Fibroblast of skin of left quadriceps (primary cell): ENCODE measurements around the gene SPG7.
A peak's percentile ranks its signal among the peaks of the same experiment; 100 is the strongest.
"Not testable (repeated sequence)": the region's sequence is repeated elsewhere in the genome, so short reads cannot be mapped to it uniquely, and the experiment has no call there.

ENCODE experiments used
- DNase-seq, 2 experiments: peaks; one replicate each; pipeline ENCODE4 v3.0.0-alpha.2; 2013; ENCODE audit warnings: low read depth in 2 of 2

Gene SPG7

DNA sequence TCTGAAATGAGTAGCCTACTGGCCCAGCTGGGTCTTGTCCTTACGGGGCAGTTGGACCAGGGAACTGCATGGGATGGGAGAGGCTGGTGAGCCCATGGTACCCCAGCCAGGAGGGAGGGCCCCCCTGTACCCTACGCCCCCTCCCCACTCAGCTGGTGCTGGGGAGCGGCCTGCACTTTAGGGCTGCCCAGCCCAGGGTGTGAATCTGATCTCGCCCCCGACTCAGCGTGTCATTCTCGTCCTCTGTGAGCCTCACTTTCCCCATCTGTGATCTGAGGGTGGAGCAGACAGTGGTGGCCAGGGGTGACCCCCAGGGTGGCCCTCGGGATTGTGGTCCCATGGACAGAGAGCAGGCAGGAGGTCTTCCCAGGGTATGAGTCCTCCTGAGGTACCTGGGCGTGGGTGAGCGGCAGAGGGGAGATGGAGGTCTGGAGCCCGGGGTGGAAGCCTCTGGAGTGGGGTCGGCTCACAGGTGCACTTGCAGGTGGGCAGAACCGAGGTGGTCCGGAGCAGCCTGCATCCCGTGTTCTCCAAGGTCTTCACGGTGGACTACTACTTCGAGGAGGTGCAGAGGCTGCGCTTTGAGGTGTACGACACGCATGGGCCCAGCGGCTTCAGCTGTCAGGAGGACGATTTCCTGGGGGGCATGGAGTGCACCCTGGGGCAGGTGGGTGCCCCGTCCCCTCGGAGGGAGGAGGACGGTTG lies 69.0 kb downstream of the SPG7 start:
- DNase-seq = no peak

DNA sequence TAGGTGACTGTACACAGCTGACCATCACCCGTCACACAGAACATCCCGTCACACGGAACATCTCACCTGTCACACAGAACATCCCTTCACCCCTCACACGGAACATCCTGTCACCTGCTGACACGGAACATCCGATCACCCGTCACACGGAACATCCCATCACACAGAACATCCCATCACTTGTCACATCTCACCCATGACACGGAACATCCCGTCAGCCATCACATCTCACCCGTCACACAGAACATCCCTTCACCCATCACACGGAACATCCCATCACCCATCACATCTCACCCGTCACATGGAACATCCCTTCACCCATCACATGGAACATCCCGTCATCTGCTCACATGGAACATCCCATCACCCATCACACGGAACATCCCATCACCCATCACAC lies 71.1 kb downstream of the SPG7 start:
- DNase-seq = no peak

DNA sequence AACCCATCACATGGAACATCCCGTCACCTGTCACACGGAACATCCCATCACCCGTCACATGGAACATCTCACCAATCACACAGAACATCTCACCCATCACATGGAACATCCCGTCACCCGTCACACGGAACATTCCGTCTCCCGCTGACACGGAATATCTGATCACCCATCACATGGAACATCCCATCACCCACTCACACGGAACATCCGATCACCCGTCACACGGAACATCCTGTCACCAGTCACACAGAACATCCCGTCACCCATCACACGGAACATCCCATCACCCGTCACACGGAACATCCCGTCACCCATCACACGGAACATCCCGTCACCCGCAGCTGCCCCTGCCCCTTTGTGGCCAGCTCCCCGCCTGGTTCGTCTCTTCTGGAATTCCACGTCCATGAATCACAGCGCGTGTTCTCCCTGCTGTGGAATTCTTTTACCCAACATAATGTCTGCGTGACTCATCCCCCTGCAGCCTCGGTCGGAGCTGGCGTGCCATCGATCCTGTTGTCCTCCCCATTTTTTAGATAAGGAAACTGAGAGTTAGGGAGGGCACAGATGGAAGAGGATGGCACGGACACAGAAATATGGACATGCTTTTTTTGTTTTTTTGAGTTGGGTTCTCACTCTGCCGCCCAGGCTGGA lies 73.0 kb downstream of the SPG7 start:
- peak; percentile 91 to 93 for DNase-seq

DNA sequence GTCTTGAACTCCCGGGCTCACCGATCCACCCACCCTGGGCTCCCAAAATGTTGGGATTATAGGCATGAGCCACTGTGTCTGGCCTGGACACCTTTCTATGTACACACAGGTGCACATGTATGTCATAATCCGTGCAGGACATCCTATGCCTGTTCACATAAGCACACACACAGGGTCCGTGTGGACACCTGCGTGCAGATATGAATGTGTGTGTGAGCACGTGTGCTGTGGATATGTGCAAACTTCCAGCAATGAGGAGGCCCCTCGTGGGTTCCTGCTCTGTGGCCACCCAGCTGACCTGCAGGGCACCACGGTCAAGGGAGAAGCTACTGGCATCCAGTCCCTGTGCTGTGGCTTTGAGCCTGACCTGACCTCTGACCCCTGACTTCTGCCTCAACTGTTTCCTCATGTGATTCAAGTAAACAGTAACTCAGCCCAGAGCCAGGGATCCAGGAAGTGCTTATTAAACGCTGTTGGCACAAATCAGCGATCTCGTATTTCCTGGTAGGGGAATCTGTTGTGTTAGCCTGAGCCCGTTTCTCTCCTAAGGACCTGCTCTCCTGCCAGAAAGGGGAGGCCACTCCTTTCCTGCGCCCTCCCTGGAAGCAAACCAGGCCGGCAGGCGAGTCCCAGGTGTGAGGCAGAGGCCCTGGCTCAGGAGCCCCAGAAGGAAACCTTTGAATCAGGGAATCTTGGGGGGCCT lies 73.8 kb downstream of the SPG7 start:
- no peak for DNase-seq

DNA sequence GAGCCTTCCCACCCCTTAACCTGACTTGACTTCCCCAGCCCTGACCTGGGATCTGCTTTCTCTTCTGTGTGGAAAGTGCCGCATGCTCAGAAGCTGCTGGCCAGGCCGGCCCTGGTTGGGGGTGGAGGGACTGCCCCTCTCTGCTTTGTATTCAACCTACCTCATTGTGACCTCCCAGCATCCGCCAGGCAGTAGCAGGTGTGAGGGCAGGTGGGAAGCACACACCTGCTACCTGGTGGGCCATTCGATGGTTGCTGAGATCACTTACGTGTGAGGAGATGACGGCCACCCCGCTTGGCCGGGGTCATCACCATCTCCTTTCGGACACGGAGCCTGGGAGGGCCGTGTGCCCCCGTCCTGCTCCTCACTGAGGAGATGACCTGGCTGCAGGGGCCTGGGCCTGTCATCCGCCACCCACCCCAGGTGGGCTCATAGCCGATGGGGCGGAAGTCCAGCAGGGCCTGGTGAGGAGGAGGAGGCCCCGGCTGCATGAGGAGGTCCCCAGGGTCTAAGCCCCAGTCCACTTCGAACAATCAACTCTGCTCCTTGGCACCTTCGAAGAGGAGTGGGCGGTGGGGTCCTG lies 74.5 kb downstream of the SPG7 start:
- no peak for DNase-seq

DNA sequence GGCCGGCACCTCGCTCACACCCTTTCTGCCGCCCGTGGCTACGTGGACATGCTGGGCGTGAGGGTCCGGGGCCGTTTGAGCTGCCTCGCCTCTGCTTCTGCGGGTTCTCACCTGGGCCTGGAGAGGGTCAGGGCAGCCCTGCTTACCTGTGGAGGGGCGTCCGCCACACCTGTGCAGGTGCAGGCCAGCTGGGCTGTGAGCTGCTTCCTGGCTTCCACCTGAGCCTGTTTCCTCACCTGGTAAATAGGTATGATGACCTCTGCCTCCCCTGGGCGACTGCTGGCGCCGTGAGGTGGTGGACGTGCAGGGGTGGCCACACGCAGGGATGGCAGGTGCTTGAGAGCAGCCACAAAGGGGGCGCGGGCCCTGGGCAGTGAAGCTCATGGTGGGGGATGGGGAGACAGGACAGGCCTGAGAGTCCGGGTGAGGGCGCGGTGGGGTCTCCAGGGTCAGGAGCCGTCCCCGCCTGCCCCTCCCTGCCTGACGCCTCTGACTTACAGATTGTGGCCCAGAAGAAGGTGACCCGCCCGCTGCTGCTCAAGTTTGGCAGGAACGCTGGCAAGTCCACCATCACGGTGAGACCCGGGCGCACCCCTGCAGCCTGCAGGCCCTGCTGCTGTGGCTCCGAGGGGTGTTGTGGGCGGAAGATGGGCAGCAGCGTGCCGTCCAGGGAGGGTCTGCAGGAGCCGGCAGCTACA lies 75.1 kb downstream of the SPG7 start:
- DNase-seq = no peak

DNA sequence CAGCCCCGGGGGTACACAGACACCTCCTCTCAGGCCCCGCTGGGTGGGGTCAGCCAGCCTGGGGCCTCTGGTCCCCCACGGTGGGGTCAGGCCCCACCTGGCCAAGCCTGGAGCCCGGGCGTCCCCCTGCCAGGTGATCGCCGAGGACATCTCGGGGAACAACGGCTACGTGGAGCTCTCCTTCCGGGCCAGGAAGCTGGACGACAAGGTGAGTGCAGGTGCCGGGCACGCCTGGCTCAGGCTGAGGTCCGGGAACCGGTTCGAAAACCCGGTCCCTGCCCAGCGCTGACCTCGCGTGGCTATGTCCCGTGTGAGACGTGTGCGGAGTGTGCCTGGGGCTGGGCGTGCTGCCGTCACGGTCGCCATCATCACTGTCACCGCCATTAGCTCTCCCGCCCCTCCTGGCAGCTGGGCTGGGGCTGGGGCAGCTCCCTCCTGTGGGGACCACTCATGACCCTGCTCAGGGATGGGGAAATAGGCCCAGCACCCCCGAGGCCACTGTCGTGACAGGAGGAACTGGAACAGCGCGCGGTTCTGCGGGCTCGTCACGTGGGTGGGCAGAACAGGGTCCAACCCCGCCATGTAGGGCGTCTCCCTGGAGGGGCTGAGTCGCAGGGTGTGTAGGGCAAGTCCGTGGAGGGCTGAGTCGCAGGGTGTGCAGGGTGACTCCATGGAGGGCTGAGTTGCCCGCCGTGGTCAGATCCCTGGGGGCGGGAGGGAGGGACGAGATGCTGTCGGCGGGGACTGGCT lies 75.9 kb downstream of the SPG7 start:
- no peak for DNase-seq

DNA sequence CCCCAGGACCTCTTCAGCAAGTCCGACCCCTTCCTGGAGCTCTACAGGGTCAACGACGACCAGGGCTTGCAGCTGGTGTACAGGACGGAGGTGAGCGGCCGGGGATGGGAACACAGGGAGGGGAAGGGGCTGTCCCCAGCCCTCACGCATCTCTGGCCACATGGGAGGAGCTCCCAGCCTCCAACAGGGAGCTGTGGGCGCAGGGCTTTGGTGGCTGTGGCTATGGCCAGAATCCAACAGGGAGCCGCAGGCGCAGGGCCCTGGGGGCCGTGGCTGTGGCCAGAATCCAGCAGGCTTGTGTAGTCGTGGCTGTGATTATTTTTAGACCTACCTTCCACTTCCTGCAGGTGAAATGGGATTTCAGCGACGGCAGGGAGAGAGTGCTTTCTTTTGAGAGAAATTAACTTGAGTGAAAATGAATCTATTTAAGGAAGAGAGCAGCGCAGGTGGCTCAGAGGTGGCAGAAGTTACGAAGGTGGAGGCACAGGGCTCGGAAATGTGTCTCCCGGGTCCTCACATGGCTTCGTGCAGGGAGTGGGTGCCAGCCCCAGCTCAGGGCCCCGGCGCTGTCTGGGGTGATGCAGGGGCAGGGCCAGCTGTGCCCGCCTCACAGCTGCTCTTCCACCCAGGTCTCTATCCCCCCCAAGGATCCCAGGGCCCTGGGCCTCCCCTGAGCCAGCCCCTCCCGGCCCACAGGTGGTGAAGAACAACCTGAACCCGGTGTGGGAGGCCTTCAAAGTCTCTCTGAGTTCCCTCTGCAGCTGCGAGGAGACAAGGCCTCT lies 76.8 kb downstream of the SPG7 start:
- no peak for DNase-seq

DNA sequence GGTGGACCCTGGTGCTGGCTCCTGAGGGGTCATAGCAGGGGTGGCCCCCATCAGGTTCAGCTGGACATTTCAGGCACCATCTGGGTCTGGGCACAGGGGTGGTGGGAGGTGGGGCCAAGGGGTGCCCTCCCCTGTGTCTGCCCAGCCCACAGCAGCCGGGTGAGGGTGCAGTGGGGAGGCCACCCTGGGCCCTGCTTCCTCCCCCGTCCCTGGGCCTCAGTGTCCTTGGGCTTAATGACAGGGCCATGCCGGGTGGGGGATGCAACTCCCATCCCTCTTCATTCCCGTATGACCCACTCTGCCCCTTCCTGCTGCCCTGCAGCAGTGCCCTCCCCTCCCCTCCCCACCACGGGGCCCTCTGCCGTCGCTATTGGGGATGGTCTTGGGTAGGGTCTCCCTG lies 78.0 kb downstream of the SPG7 start:
- DNase-seq = no peak

DNA sequence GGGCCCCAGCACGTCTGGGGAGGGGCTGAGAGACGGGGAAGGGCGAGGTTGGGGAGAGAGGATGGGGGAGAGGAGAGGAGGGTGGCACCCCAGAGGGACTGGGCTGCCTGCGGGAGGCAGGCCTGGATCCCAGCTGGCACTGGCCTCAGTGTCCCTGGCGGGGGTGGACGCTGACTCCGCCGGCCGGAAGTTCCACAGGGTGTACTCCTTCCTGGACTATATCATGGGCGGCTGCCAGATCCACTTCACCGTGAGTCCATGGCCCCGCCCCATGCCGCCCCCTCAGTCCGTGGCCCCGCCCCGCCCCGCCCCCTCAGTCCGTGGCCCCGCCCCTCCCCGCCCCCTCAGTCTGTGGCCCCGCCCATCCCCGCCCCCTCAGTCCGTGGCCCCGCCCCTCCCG lies 78.7 kb downstream of the SPG7 start:
- DNase-seq = no peak

DNA sequence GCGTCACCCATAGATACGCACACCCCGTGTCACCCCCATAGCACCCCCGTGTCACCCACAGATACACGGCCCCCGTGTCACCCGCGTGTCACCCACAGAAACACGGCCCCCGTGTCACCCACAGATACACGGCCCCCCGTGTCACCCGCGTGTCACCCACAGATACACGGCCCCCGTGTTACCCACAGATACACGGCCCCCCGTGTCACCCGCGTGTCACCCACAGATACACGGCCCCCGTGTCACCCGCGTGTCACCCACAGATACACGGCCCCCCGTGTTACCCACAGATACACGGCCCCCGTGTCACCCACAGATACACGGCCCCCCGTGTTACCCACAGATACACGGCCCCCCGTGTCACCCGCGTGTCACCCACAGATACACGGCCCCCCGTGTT lies 79.5 kb downstream of the SPG7 start:
- not testable (repeated sequence) for DNase-seq

DNA sequence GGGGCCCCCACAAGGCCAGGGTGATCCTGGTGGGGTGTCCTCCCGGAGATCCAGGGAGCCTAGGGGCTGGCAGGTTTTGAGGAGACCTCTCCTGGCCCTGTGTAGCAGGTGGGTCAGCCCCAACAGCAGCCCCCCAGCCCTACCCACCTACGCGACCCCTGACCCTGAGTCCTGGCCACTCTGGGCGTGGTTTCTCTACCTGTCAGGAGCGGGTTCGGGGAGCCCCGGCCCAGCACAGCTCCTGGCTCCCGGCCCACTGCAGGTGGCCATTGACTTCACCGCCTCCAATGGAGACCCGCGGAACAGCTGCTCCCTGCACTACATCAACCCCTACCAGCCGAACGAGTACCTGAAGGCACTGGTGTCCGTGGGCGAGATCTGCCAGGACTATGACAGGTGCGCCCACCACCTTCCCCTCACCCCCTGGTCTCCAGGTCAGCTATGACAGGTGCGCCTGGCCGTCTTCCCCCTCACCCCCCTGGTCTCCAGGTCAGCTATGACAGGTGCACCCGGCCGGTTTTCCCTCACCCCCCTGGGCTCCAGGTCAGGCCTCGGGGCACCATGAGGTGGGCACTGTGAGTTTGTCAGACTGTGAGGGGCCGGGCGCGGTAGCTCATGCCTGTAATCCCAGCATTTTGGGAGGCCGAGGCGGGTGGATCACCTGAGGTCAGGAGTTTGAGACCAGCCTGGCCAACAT lies 80.4 kb downstream of the SPG7 start:
- DNase-seq = no peak

DNA sequence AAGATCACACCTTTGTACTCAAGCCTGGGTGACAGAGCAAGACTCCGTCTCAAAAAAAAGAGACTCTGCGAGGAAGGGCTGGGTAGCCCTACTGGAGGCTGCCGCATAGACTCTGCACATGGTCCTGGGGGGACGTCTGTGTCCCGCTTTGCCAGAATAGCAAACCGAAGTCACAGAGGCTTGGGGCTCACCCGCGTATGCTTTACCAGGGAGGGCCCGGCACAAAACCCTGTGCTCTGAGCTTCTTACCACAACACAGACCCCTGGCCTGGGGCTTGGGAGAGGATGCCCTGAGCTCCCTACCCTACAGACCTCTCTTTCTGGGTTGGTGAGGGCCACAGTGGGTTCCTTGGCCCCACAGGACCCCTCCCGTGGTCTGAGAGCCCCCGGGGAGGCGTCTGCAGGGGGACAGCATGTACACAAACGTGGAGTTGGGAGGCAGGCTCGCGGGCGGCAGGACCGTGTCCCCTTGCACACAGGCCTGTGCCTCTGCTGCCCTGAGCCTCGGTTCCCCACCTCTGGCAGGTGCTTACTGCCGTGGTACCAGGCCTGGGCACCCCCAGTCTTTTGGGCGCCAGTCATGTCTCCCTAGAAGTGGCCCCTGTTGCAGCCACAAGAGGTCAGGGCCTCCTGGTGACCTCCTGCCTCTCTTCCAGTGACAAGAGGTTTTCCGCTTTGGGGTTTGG lies 81.2 kb downstream of the SPG7 start:
- no peak for DNase-seq

DNA sequence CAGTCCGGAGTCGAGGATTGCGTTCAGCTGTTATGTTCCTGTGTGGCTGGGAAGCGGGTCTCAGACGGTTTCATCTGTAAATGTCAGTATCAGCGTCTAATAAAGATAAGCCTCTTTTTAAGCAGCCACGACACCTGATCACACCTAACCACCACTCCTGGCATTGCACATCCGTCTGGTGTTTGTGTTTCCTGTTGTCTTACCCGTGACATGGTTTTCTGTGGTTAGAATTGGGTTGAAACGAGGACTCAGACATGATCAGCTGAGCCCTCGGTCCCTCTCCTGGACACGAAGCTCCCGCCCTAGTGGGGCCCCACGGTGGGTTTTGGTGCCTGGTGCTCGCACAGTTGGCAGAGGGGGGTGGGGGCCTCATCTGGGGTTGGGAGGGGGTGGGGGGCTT lies 85.6 kb downstream of the SPG7 start:
- no peak for DNase-seq

DNA sequence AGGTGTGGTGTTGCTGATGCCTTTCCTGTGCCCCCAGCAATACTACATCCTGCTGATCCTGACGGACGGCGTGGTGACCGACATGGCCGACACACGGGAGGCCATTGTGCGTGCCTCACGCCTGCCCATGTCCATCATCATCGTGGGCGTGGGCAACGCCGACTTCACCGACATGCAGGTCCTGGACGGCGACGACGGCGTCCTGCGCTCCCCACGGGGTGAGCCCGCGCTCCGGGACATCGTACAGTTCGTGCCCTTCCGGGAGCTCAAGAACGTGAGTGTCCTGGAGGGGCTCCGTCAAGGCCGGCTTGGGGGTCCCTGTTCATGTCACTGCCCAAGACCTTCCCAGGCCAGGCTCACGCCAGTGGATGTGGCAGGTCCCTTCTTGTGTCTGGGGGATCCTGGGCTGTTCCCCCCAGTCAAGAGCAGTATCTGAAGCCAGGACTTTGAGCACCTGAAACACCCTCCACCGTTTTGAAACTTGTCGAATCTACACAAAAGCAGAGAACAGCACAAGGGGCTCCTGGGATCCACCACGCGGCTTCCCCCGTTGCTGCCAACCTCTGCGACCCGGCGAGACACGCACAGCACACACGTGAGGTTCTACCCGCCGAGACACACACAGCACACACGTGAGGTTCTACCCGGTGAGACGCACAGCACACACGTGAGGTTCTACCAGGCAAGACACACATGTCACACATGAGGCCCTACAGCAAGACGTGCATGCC lies 87.3 kb downstream of the SPG7 start:
- no peak for DNase-seq

DNA sequence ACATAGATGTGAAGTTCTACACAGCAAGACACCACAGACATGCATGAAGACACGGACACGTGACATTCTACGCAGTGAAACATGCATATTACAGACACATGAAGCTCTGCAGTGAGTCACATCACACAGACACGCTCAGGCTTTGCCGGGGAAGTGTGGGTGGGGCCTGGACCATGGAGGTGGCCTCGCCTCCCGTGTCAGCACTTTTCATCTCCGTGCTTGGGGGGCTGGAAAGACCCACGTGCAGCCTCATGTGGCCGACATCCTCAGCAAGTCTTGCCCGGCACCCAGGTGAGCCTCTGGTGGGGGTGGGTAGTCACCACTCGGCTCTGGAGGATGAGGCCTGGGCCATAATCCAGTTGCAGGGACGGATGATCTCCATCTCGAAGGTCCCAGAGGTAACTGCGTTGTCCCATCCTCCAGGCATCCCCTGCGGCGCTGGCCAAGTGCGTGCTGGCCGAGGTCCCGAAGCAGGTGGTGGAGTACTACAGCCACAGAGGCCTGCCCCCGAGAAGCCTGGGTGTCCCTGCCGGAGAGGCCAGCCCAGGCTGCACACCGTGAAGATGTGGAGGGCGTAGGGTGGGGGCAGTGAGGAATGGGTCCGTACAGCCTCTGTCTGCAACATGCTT lies 88.0 kb downstream of the SPG7 start:
- DNase-seq = no peak

DNA sequence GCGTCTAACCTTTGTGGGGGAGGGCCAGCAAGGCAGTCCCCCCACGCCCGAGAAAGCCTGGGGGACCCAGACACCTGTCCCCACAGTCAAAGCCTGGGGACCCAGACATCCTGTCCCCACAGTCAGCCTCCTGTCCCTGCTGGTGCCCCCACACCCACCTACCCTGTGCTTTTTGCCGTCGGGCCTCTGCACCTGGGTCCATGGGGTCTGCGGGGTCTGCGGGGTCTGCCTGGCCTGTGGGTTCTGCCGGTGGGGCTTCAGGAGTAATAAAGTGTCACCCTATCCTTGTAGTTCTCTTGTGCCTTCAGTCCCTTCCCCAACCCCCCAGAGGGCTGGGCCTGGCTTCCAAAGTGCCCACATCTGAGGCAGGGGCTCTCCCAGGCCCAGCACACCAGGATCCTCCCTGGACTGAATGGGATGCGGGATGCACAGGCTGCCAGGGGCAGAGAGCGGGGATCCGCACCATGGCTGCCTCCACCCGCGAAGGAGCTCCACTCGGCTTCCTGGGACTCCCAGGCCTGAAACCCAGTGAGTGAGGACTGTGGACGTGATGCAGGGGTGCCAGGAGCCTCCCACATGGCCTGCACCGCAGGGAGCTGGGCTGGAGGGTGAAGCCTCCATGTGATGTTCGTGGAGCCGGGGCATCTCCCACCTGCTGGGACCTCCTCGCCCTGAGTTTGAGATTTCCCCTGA lies 88.9 kb downstream of the SPG7 start:
- DNase-seq = no peak

DNA sequence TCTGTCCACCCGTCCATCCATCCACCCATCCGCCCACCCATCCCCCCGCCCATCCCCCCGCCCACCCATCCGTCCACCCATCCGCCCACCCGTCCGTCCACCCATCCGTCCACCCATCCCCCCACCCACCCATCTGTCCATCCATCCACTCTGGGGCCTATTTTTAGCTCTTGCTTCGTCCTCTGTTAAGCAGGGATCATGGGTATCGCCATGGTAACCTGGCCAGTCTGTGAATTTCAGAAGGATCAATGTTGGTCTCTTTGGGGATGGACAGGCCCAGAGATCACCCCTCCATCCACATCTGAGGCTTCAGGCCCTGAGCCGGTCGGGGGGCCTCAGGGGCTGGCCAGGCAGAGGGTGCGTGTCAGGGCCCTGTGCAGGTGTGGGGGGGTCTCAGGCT lies 90.0 kb downstream of the SPG7 start:
- DNase-seq = no peak
